WTC11 (cell line): ENCODE measurements around the gene ZFHX3. TPM values are rescaled to one million over a fixed set of nuclear protein-coding genes. Genes with fewer than 3 reads are reported as not detected.

ENCODE experiments used
- ATAC-seq: fragments of 200-7000 bp; cut with Tn5 transposase; 2 replicates; pipeline ENCODE4 v1.10.0; 2021; ENCODE audit warnings: mild to moderate bottlenecking, moderate library complexity
- CTCF ChIA-PET: fragments of 300-600 bp; sonication (Branson Sonifier 250); formaldehyde crosslinking; loops from one replicate; lab custom pipeline; 2021; ENCODE audit warnings: antibody characterized with exemption; lab: Charles Lee
- POLR2A ChIA-PET: fragments of 350-600 bp; sonication (Branson Sonifier 250); formaldehyde crosslinking; loops from one replicate; lab custom pipeline; 2021; ENCODE audit warnings: antibody characterized with exemption; lab: Charles Lee
- DNase-seq: peaks from one replicate; pipeline ENCODE4 v3.0.0; 2021; ENCODE audit warnings: low spot score
- H3K27ac Mint-ChIP-seq: 2 replicates; pipeline ENCODE4 v1.8.0; 2021; ENCODE audit warnings: mixed read lengths
- H3K27me3 Mint-ChIP-seq: 2 replicates; pipeline ENCODE4 v1.8.0; 2021; ENCODE audit warnings: low read depth, mild to moderate bottlenecking, moderate library complexity, mixed read lengths
- H3K36me3 Mint-ChIP-seq: 2 replicates; pipeline ENCODE4 v1.8.0; 2021; ENCODE audit warnings: mixed read lengths
- H3K4me1 Mint-ChIP-seq: 2 replicates; pipeline ENCODE4 v1.8.0; 2022; ENCODE audit warnings: mixed read lengths
- H3K4me3 Mint-ChIP-seq: 2 replicates; pipeline ENCODE4 v1.8.0; 2021; ENCODE audit warnings: mild to moderate bottlenecking, moderate library complexity, mixed read lengths
- H3K9me3 Mint-ChIP-seq: 2 replicates; pipeline ENCODE4 v1.8.0; 2021; ENCODE audit warnings: mixed read lengths
- CBFB ChIP-seq: sonication (generic); formaldehyde crosslinking; IDR thresholded peaks from 2 replicates; pipeline ENCODE4 v1.8.1; 2022; ENCODE audit warnings: mild to moderate bottlenecking, low read depth, missing genetic modification reagents
- GRHL2 ChIP-seq: fragments of 250-450 bp; sonication (Bioruptor Pico); IDR thresholded peaks from 2 replicates; pipeline ENCODE4 v1.8.0; 2022; ENCODE audit warnings: mild to moderate bottlenecking, moderate library complexity; ENCODE audit not compliant: insufficient replicate concordance, severe bottlenecking
- HMGA2 ChIP-seq: fragments of 250-450 bp; sonication (Bioruptor Pico); IDR thresholded peaks from 2 replicates; pipeline ENCODE4 v1.4.0; 2021; ENCODE audit warnings: mild to moderate bottlenecking, moderate library complexity
- JUN ChIP-seq: sonication (generic); formaldehyde crosslinking; IDR thresholded peaks from 2 replicates; pipeline ENCODE4 v1.8.0; 2023; ENCODE audit warnings: mild to moderate bottlenecking, missing genetic modification reagents
- MYBL2 ChIP-seq: sonication (generic); formaldehyde crosslinking; IDR thresholded peaks from 2 replicates; pipeline ENCODE4 v1.8.1; 2023; ENCODE audit warnings: mild to moderate bottlenecking, moderate library complexity, missing genetic modification reagents
- NFATC4 ChIP-seq: fragments of 250-450 bp; sonication (Bioruptor Pico); IDR thresholded peaks from 2 replicates; pipeline ENCODE4 v1.9.0; 2021; ENCODE audit warnings: mild to moderate bottlenecking
- SP1 ChIP-seq: sonication (generic); formaldehyde crosslinking; conservative IDR thresholded peaks from 2 replicates; pipeline ENCODE4 v1.8.1; 2022; ENCODE audit warnings: missing genetic modification reagents
- ZNF121 ChIP-seq: sonication (generic); formaldehyde crosslinking; IDR thresholded peaks from 2 replicates; pipeline ENCODE4 v1.8.0; 2023; ENCODE audit warnings: missing genetic modification reagents
- total RNA-seq: library from RNA; stranded (reverse); gene quantifications from 3 replicates; pipeline ENCODE4 v1.2.3, GENCODE V29; 2021
- TF ChIP-seq, protein P1 (sequence below): sonication (generic); formaldehyde crosslinking; IDR thresholded peaks from 2 replicates; pipeline ENCODE4 v1.8.1; 2023; ENCODE audit warnings: mild to moderate bottlenecking, missing genetic modification reagents
- TF ChIP-seq, protein P2 (sequence below): sonication (generic); formaldehyde crosslinking; IDR thresholded peaks from 2 replicates; pipeline ENCODE4 v1.8.1; 2023; ENCODE audit warnings: mild to moderate bottlenecking, moderate library complexity, missing genetic modification reagents
- TF ChIP-seq, protein P3 (sequence below): sonication (generic); formaldehyde crosslinking; IDR thresholded peaks from 2 replicates; pipeline ENCODE4 v1.8.0; 2022; ENCODE audit warnings: mild to moderate bottlenecking, missing genetic modification reagents
- TF ChIP-seq, protein P4 (sequence below): fragments of 250-450 bp; sonication (Bioruptor Pico); IDR thresholded peaks from 2 replicates; pipeline ENCODE4 v1.9.0; 2021; ENCODE audit warnings: mild to moderate bottlenecking, borderline replicate concordance
- TF ChIP-seq, protein P5 (sequence below): fragments of 250-450 bp; sonication (Bioruptor Pico); IDR thresholded peaks from 2 replicates; pipeline ENCODE4 v1.8.0; 2021; ENCODE audit warnings: mild to moderate bottlenecking
- TF ChIP-seq, protein P6 (sequence below): sonication (generic); formaldehyde crosslinking; IDR thresholded peaks from 2 replicates; pipeline ENCODE4 v1.8.0; 2022; ENCODE audit warnings: mild to moderate bottlenecking, missing genetic modification reagents
- TF ChIP-seq, protein P7 (sequence below): fragments of 250-450 bp; sonication (Bioruptor Pico); IDR thresholded peaks from 2 replicates; pipeline ENCODE4 v1.9.0; 2021; ENCODE audit warnings: moderate library complexity, mild to moderate bottlenecking, inconsistent platforms, borderline replicate concordance

The ZFHX3 gene
- total RNA-seq, 1 experiment from 2014 or later: 5.7 TPM

DNA sequence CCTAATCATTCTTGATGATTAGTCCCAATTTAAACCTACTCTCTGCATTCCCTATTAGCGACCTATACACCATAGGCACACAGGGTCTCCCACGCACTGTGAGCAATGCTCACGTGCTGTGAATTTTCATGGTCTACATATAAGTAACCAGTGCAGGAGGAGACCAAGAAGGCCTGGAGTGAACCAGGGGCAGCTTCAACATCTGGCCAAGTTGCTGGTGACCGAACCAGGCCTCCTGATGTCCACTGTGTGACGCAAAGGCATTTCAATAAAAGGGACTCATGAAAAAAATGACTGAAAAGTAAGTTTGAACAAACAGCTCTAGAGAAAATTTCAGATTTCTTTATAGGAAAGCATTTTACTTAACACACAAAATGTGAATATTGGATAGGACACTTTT is 107.0 kb downstream of the ZFHX3 start:
- no peak overlapping the region for H3K4me3 Mint-ChIP-seq
- H3K27ac Mint-ChIP-seq: no peak overlapping the region
- CTCF ChIA-PET: no interaction called here
- DNase-seq (no peak), ATAC-seq (no peak)
- TF ChIP-seq SP1: no peak
- no peak for TF ChIP-seq CBFB (CRISPR knock-in tag)
- TF ChIP-seq, protein P1, sequence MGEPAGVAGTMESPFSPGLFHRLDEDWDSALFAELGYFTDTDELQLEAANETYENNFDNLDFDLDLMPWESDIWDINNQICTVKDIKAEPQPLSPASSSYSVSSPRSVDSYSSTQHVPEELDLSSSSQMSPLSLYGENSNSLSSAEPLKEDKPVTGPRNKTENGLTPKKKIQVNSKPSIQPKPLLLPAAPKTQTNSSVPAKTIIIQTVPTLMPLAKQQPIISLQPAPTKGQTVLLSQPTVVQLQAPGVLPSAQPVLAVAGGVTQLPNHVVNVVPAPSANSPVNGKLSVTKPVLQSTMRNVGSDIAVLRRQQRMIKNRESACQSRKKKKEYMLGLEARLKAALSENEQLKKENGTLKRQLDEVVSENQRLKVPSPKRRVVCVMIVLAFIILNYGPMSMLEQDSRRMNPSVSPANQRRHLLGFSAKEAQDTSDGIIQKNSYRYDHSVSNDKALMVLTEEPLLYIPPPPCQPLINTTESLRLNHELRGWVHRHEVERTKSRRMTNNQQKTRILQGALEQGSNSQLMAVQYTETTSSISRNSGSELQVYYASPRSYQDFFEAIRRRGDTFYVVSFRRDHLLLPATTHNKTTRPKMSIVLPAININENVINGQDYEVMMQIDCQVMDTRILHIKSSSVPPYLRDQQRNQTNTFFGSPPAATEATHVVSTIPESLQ: no peak
- TF ChIP-seq, protein P2, sequence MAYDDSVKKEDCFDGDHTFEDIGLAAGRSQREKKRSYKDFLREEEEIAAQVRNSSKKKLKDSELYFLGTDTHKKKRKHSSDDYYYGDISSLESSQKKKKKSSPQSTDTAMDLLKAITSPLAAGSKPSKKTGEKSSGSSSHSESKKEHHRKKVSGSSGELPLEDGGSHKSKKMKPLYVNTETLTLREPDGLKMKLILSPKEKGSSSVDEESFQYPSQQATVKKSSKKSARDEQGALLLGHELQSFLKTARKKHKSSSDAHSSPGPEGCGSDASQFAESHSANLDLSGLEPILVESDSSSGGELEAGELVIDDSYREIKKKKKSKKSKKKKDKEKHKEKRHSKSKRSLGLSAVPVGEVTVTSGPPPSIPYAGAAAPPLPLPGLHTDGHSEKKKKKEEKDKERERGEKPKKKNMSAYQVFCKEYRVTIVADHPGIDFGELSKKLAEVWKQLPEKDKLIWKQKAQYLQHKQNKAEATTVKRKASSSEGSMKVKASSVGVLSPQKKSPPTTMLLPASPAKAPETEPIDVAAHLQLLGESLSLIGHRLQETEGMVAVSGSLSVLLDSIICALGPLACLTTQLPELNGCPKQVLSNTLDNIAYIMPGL: no peak
- TF ChIP-seq, protein P3, sequence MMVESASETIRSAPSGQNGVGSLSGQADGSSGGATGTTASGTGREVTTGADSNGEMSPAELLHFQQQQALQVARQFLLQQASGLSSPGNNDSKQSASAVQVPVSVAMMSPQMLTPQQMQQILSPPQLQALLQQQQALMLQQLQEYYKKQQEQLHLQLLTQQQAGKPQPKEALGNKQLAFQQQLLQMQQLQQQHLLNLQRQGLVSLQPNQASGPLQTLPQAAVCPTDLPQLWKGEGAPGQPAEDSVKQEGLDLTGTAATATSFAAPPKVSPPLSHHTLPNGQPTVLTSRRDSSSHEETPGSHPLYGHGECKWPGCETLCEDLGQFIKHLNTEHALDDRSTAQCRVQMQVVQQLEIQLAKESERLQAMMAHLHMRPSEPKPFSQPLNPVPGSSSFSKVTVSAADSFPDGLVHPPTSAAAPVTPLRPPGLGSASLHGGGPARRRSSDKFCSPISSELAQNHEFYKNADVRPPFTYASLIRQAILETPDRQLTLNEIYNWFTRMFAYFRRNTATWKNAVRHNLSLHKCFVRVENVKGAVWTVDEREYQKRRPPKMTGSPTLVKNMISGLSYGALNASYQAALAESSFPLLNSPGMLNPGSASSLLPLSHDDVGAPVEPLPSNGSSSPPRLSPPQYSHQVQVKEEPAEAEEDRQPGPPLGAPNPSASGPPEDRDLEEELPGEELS: no peak
- TF ChIP-seq MYBL2 (CRISPR knock-in tag): no peak
- H3K9me3 Mint-ChIP-seq: no peaks in the 10 kb centered on the region
- peaks cover 2% of the 10 kb centered on the region; the same call in 1 of the 2 replicates for H3K27me3 Mint-ChIP-seq
- POLR2A ChIA-PET: no interaction called here
- H3K36me3 Mint-ChIP-seq: no peaks in the 10 kb centered on the region
- peaks cover 50% of the 10 kb centered on the region for H3K4me1 Mint-ChIP-seq

DNA sequence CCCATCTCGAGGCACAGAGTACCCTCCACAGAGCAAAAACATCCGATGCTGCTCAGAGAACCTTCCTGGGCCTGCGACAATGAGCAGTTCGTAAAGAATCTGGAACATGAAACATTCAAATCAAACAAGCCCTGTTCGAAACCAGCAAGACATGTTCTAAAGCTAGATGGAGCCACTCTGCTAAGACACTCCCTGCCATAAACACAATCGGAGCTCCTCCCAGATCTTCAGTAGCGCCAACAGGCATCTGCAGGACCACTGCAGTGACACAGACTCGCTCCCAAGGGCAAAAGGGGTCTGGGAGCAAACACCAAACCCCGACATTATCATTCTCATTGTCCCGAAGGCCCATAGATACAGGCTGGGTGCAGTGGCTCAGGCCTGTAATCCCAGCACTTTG is 108.7 kb downstream of the ZFHX3 start:
- ATAC-seq: no peak
- Mint-ChIP-seq H3K27me3 (peaks cover 2% of the 10 kb centered on the region; the same call in 1 of the 2 replicates), H3K27ac (no peak overlapping the region), H3K4me1 (peaks cover 55% of the 10 kb centered on the region), H3K9me3 (no peaks in the 10 kb centered on the region), H3K4me3 (no peak overlapping the region), H3K36me3 (no peaks in the 10 kb centered on the region)
- no peak for DNase-seq
- ChIA-PET CTCF (interaction anchor here (1.0 to 1.9 kb wide), 2 partner anchors 22 to 107 kb away, joined by 4 to 7 read pairs; no protein-coding TSS in a partner anchor), POLR2A (interaction anchor here (0.5 kb wide), 1 partner anchor 544 kb away, joined by 3 read pairs; no protein-coding TSS in a partner anchor)
- TF ChIP-seq JUN (CRISPR knock-in tag) (no peak), HMGA2 (CRISPR knock-in tag) (no peak), GRHL2 (no peak), MYBL2 (CRISPR knock-in tag) (no peak), NFATC4 (CRISPR knock-in tag) (no peak), ZNF121 (no peak)
- TF ChIP-seq, protein P4, sequence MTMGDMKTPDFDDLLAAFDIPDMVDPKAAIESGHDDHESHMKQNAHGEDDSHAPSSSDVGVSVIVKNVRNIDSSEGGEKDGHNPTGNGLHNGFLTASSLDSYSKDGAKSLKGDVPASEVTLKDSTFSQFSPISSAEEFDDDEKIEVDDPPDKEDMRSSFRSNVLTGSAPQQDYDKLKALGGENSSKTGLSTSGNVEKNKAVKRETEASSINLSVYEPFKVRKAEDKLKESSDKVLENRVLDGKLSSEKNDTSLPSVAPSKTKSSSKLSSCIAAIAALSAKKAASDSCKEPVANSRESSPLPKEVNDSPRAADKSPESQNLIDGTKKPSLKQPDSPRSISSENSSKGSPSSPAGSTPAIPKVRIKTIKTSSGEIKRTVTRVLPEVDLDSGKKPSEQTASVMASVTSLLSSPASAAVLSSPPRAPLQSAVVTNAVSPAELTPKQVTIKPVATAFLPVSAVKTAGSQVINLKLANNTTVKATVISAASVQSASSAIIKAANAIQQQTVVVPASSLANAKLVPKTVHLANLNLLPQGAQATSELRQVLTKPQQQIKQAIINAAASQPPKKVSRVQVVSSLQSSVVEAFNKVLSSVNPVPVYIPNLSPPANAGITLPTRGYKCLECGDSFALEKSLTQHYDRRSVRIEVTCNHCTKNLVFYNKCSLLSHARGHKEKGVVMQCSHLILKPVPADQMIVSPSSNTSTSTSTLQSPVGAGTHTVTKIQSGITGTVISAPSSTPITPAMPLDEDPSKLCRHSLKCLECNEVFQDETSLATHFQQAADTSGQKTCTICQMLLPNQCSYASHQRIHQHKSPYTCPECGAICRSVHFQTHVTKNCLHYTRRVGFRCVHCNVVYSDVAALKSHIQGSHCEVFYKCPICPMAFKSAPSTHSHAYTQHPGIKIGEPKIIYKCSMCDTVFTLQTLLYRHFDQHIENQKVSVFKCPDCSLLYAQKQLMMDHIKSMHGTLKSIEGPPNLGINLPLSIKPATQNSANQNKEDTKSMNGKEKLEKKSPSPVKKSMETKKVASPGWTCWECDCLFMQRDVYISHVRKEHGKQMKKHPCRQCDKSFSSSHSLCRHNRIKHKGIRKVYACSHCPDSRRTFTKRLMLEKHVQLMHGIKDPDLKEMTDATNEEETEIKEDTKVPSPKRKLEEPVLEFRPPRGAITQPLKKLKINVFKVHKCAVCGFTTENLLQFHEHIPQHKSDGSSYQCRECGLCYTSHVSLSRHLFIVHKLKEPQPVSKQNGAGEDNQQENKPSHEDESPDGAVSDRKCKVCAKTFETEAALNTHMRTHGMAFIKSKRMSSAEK (CRISPR knock-in tag): no peak
- TF ChIP-seq, protein P5, sequence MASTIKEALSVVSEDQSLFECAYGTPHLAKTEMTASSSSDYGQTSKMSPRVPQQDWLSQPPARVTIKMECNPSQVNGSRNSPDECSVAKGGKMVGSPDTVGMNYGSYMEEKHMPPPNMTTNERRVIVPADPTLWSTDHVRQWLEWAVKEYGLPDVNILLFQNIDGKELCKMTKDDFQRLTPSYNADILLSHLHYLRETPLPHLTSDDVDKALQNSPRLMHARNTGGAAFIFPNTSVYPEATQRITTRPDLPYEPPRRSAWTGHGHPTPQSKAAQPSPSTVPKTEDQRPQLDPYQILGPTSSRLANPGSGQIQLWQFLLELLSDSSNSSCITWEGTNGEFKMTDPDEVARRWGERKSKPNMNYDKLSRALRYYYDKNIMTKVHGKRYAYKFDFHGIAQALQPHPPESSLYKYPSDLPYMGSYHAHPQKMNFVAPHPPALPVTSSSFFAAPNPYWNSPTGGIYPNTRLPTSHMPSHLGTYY (CRISPR knock-in tag): no peak
- TF ChIP-seq, protein P6, sequence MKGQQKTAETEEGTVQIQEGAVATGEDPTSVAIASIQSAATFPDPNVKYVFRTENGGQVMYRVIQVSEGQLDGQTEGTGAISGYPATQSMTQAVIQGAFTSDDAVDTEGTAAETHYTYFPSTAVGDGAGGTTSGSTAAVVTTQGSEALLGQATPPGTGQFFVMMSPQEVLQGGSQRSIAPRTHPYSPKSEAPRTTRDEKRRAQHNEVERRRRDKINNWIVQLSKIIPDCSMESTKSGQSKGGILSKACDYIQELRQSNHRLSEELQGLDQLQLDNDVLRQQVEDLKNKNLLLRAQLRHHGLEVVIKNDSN: no peak
- TF ChIP-seq, protein P1: no peak
- TF ChIP-seq, protein P3: no peak
- TF ChIP-seq, protein P7, sequence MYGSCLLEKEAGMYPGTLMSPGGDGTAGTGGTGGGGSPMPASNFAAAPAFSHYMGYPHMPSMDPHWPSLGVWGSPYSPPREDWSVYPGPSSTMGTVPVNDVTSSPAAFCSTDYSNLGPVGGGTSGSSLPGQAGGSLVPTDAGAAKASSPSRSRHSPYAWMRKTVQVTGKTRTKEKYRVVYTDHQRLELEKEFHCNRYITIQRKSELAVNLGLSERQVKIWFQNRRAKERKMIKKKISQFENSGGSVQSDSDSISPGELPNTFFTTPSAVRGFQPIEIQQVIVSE (CRISPR knock-in tag): no peak
